Mammary epithelial cell (primary cell): ENCODE data around the gene SLFNL1.

Source experiments
- CTCF ChIP-seq, 2 donors: IDR thresholded peaks in 1 of 2; conservative IDR thresholded peaks in 1 of 2; 2 replicates each; pipeline ENCODE4 v1.5.1; 2011 to 2012; ENCODE audit warnings: inconsistent platforms in 2 of 2, low read length in 2 of 2, mild to moderate bottlenecking in 2 of 2, control low read depth in 1 of 2, low read depth in 1 of 2; ENCODE audit not compliant: insufficient read depth in 1 of 2; ENCODE audit errors: extremely low read depth in 1 of 2
- EZH2 ChIP-seq: IDR thresholded peaks from 2 replicates; pipeline ENCODE4 v1.6.1; 2012; ENCODE audit warnings: low read length, inconsistent platforms, borderline replicate concordance

GRCh38 chr1:40981691-40982448, 39.7 kb downstream of the SLFNL1 start:
- no peak for TF ChIP-seq CTCF (conservative IDR thresholded peaks at IDR 0.05 in 1 of 2, IDR thresholded peaks at IDR 0.05 in 1 of 2; ENCODE audit: extremely low read depth in 1 of 2, insufficient read depth in 1 of 2, low read depth in 1 of 2, low read length in 2 of 2)
- TF ChIP-seq EZH2, result no peak
